GM12878 (cell line): ENCODE data around the gene PORCN.

Experiments used
- ATF3 ChIP-seq: IDR thresholded peaks from 2 replicates; pipeline ENCODE4 v1.6.1; 2011; ENCODE audit warnings: low read depth, mild to moderate bottlenecking, low read length, moderate library complexity, borderline replicate concordance; ENCODE audit errors: extremely low read depth
- BMI1 ChIP-seq: fragments of 450-650 bp; IDR thresholded peaks from 2 replicates; pipeline ENCODE4 v1.6.1; 2016; ENCODE audit warnings: mild to moderate bottlenecking, moderate library complexity, borderline replicate concordance
- SMC3 ChIP-seq: IDR thresholded peaks from 2 replicates; pipeline ENCODE4 v1.6.1; 2011; ENCODE audit warnings: low read length, improper control_type of control experiment, borderline replicate concordance
- ZBED1 ChIP-seq: IDR thresholded peaks from 2 replicates; pipeline ENCODE4 v1.6.1; 2016; ENCODE audit warnings: borderline replicate concordance

GRCh38 chrX:48477960-48478755 lies 30.6 kb upstream of the PORCN start:
- TF ChIP-seq ATF3, result no peak
- TF ChIP-seq ZBED1, result no peak
- TF ChIP-seq SMC3, result no peak
- TF ChIP-seq BMI1, result no peak
